Endothelial cell of umbilical vein (primary cell): ENCODE data around the gene MIA3. TPM values are rescaled to one million over a fixed set of nuclear protein-coding genes. Genes with fewer than 3 reads are reported as not detected.

Experiments used
- BruUV-seq: library from RNA; stranded (reverse); fragments of 400-500 nt; replicated peaks from 2 replicates; lab custom pipeline; 2021; lab: Mats Ljungman, UMichigan
- CTCF ChIA-PET: fragments of 300-600, 350-600 bp; sonication (Branson Sonifier 250); formaldehyde crosslinking; loops from one replicate; lab custom pipeline; 2021; ENCODE audit warnings: antibody characterized with exemption, inconsistent platforms; lab: Charles Lee
- POLR2A ChIA-PET: fragments of 300-600, 350-600 bp; sonication (Branson Sonifier 250); formaldehyde crosslinking; loops from one replicate; lab custom pipeline; 2021; ENCODE audit warnings: antibody characterized with exemption, inconsistent platforms; lab: Charles Lee
- DNase-seq: peaks from one replicate; pipeline ENCODE4 v3.0.0-alpha.2; 2011; ENCODE audit warnings: low read depth, low spot score
- FAIRE-seq: peaks from 2 replicates; lab custom pipeline; 2011; peaks lifted over from hg19 to GRCh38; lab: Jason Lieb, UNC
- H2AFZ ChIP-seq: 2 replicates; pipeline ENCODE4 v1.6.0; 2012; ENCODE audit warnings: low read depth, low read length, control low read depth, inconsistent platforms
- H3K27ac ChIP-seq: 2 replicates; pipeline ENCODE4 v1.5.1; 2011; ENCODE audit warnings: low read depth, mild to moderate bottlenecking, control low read depth, low read length, moderate library complexity; ENCODE audit not compliant: insufficient read depth
- H3K27me3 ChIP-seq, 2 experiments: 2 replicates each; pipeline versions ENCODE4 v1.6.0 to v1.6.1; 2011; ENCODE audit warnings: low read length in 2 of 2, mixed read lengths in 1 of 2; ENCODE audit not compliant: control insufficient read depth in 2 of 2, insufficient read depth in 2 of 2
- H3K36me3 ChIP-seq, 2 experiments: 2 replicates in 1 of 2; 3 replicates in 1 of 2; pipeline ENCODE4 v1.5.1; 2011; ENCODE audit warnings: low read length in 2 of 2, mild to moderate bottlenecking in 1 of 2, moderate library complexity in 1 of 2; ENCODE audit not compliant: control insufficient read depth in 2 of 2, insufficient read depth in 2 of 2; ENCODE audit errors: extremely low read depth in 1 of 2
- H3K4me1 ChIP-seq: 3 replicates; pipeline ENCODE4 v1.5.1; 2011; ENCODE audit warnings: mild to moderate bottlenecking, low read length; ENCODE audit not compliant: control insufficient read depth, insufficient read depth; ENCODE audit errors: extremely low read depth
- H3K4me2 ChIP-seq: 2 replicates; pipeline ENCODE4 v1.6.1; 2011; ENCODE audit warnings: low read length, control low read depth, mixed read lengths; ENCODE audit not compliant: insufficient read depth
- H3K4me3 ChIP-seq, 3 experiments: fragments of 200-600 bp in 1 of 3; sonication (generic), shearing (Covaris generic) in 1 of 3; replicated peaks in 1 of 3; 2 replicates each; pipeline ENCODE4 v1.5.1; 2011 to 2016; ENCODE audit warnings: control low read depth in 3 of 3, low read length in 3 of 3, mild to moderate bottlenecking in 2 of 3, inconsistent platforms in 1 of 3, low read depth in 1 of 3, moderate library complexity in 1 of 3; ENCODE audit not compliant: insufficient read depth in 1 of 3
- H3K79me2 ChIP-seq: 2 replicates; pipeline ENCODE4 v1.6.0; 2012; ENCODE audit warnings: low read length, inconsistent platforms; ENCODE audit not compliant: control insufficient read depth, insufficient read depth
- H3K9ac ChIP-seq: replicated peaks from 2 replicates; pipeline ENCODE3; 2011; ENCODE audit warnings: low read length, control low read depth; ENCODE audit not compliant: insufficient read depth; ENCODE audit errors: extremely low read depth
- H3K9me1 ChIP-seq: replicated peaks from 3 replicates; pipeline ENCODE4 v1.6.0; 2011; ENCODE audit warnings: mild to moderate bottlenecking, low read length; ENCODE audit not compliant: control insufficient read depth, insufficient read depth; ENCODE audit errors: extremely low read depth
- H3K9me3 ChIP-seq: replicated peaks from 2 replicates; pipeline ENCODE4 v1.5.1; 2012; ENCODE audit warnings: low read length, inconsistent platforms; ENCODE audit not compliant: control insufficient read depth, insufficient read depth
- H4K20me1 ChIP-seq: replicated peaks from 2 replicates; pipeline ENCODE3; 2011; ENCODE audit warnings: mild to moderate bottlenecking, low read length; ENCODE audit not compliant: control insufficient read depth, insufficient read depth; ENCODE audit errors: extremely low read depth
- CTCF ChIP-seq, 2 donors: IDR thresholded peaks; 1 replicate in 1 of 2; 2 replicates in 1 of 2; pipeline ENCODE4 v1.5.1; 2011; ENCODE audit warnings: low read length in 2 of 2, mild to moderate bottlenecking in 2 of 2, moderate library complexity in 2 of 2, control low read depth in 1 of 2, inconsistent platforms in 1 of 2, low read depth in 1 of 2; ENCODE audit not compliant: insufficient read depth in 1 of 2; ENCODE audit errors: extremely low read depth in 1 of 2
- EZH2 ChIP-seq: IDR thresholded peaks from 2 replicates; pipeline ENCODE4 v1.6.1; 2012; ENCODE audit warnings: borderline replicate concordance, low read depth, mild to moderate bottlenecking, moderate library complexity, low read length, inconsistent platforms; ENCODE audit not compliant: severe bottlenecking
- FOS ChIP-seq: IDR thresholded peaks from 2 replicates; pipeline ENCODE4 v1.6.1; 2011; ENCODE audit warnings: mild to moderate bottlenecking, low read length, moderate library complexity, borderline replicate concordance; ENCODE audit not compliant: insufficient read depth
- GATA2 ChIP-seq: IDR thresholded peaks from 2 replicates; pipeline ENCODE4 v1.7.0; 2011; ENCODE audit warnings: low read depth, mild to moderate bottlenecking, moderate library complexity, mixed read lengths, low read length; ENCODE audit not compliant: insufficient read length, insufficient read depth
- JUN ChIP-seq: IDR thresholded peaks from 2 replicates; pipeline ENCODE4 v1.6.1; 2011; ENCODE audit warnings: borderline replicate concordance, low read depth; ENCODE audit not compliant: insufficient read length, insufficient read depth
- MAX ChIP-seq: IDR thresholded peaks from 2 replicates; pipeline ENCODE4 v1.6.1; 2011; ENCODE audit not compliant: insufficient read depth, insufficient read length
- MYC ChIP-seq: IDR thresholded peaks from one replicate; pipeline ENCODE4 v1.6.1; 2011; ENCODE audit warnings: mild to moderate bottlenecking, low read depth, low read length
- POLR2A ChIP-seq: IDR thresholded peaks from 2 replicates; pipeline ENCODE4 v1.6.1; 2012; ENCODE audit warnings: low read depth, mild to moderate bottlenecking, control low read depth, low read length
- POLR2AphosphoS5 ChIP-seq: IDR thresholded peaks from 2 replicates; pipeline ENCODE4 v1.6.1; 2012; ENCODE audit warnings: low read depth, mild to moderate bottlenecking, control low read depth, low read length, moderate library complexity; ENCODE audit not compliant: insufficient read depth
- dilution Hi-C: fragments of 300-500 bp; cut with MboI; formaldehyde crosslinking; loops from one replicate; pipeline ENCODE4 v1.15.0; 2019; ENCODE audit warnings: low sequenced_read_pairs; ENCODE audit not compliant: extremely low pct_ligation_motif_present
- intact Hi-C: fragments of 100-400 bp; cut with micrococcal nuclease; formaldehyde crosslinking; loops from one replicate; pipeline ENCODE4 v1.10.0; 2022
- polyA plus RNA-seq, 4 experiments: library from polyadenylated mRNA; depleted of rRNA in 3 of 4; stranded (reverse) in 3 of 4; unstranded in 1 of 4; fragments of >200 nt; gene quantifications; 2 replicates each; pipeline versions ENCODE4 v1.2.1 to v1.2.3, GENCODE V29; 2011 to 2012; ENCODE audit warnings: missing spikeins in 1 of 4
- total RNA-seq: library from RNA; stranded (reverse); gene quantifications from 2 replicates; pipeline ENCODE4 v1.2.3, GENCODE V29; 2021

MIA3 gene
- total and polyA plus RNA-seq, 2 donors (not counting 3 experiments of a cell fraction or from before 2014, with no cell fraction given), result 63.7 to 108 TPM

GRCh38 chr1:222579316-222579715, 38.6 kb upstream of the MIA3 start:
- TF ChIP-seq GATA2 (no peak), POLR2AphosphoS5 (no peak), CTCF (IDR thresholded peaks at IDR 0.05; ENCODE audit: extremely low read depth in 1 of 2, insufficient read depth in 1 of 2, low read depth in 1 of 2, low read length in 2 of 2) (no peak), MYC (no peak), EZH2 (no peak), JUN (no peak), FOS (no peak), POLR2A (no peak), MAX (no peak)
- Histone ChIP-seq H3K4me3 (no peak overlapping the region), H4K20me1 (no peaks in the 10 kb centered on the region), H3K9me1 (no peaks in the 10 kb centered on the region), H3K9ac (no peak overlapping the region), H2AFZ (no peak overlapping the region), H3K9me3 (no peaks in the 10 kb centered on the region), H3K4me1 (peaks cover 14% of the 10 kb centered on the region), H3K4me2 (no peak overlapping the region), H3K79me2 (no peaks in the 10 kb centered on the region), H3K36me3 (no peaks in the 10 kb centered on the region), H3K27me3 (no peaks in the 10 kb centered on the region), H3K27ac (no peak overlapping the region)
- BruUV-seq, result no TSS peak
- dilution Hi-C loops, result no loop called here
- DNase-seq, result no peak
- CTCF ChIA-PET, result no interaction called here
- intact Hi-C loops, result no loop called here
- FAIRE-seq, result no peak
- POLR2A ChIA-PET, result no interaction called here
